SK-MEL-5 (cell line): ENCODE measurements around the gene BTAF1. TPM values are rescaled to one million over a fixed set of nuclear protein-coding genes. Genes with fewer than 3 reads are reported as not detected.
"Not testable (repeated sequence)": the region's sequence is repeated elsewhere in the genome, so short reads cannot be mapped to it uniquely, and the experiment has no call there.

ENCODE experiments used
- DNase-seq: peaks from one replicate; pipeline ENCODE4 v3.0.0-alpha.2; 2016; ENCODE audit warnings: low read depth, low spot score
- in situ Hi-C: cut with HindIII; loops from 2 replicates; pipeline ENCODE4 v1.10.0; 2016; ENCODE audit warnings: low sequenced_read_pairs, high pct_unique_total_duplicates, low pct_unique_long_range_greater_than_20kb
- total RNA-seq: library from RNA; depleted of rRNA; stranded (reverse); fragments of >200 nt; shearing (Covaris generic); gene quantifications from 2 replicates; pipeline ENCODE4 v1.2.3, GENCODE V29; 2014

The BTAF1 gene
- total RNA-seq, 1 experiment from 2014 or later: 24.6 TPM

DNA sequence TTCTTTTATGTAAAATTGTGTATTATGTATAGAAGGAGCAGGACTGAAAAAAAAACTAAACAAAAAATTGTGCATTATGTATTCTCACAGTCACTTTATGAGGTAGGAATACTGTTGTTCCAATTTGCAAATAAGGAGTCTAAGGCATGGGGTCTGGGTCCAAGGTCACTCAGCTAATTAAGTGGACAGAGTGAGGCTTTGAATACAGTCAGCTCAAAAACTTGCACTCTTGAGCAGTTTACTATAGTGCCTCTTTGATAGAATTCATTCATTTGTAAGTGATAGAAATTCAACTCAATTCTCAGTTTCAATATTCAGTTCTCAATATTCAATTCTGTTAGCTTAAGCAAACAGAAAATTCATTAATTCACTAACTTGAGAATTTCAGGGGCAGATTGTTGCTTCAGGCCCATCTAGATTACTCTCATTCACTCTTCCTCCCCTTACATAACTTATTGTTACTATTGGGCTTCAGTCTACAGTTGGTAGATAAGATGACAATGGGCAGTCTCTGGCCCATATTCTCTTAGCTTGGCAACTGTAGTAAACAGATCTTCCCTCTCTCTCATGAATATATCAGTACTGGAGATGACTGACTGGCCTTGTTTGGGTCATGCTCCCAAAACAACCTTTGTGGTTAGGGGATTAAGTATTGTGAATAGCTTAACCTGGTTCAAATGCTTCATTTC, 86.6 kb downstream of the BTAF1 start:
- in situ Hi-C loops: no loop called here
- no peak for DNase-seq

DNA sequence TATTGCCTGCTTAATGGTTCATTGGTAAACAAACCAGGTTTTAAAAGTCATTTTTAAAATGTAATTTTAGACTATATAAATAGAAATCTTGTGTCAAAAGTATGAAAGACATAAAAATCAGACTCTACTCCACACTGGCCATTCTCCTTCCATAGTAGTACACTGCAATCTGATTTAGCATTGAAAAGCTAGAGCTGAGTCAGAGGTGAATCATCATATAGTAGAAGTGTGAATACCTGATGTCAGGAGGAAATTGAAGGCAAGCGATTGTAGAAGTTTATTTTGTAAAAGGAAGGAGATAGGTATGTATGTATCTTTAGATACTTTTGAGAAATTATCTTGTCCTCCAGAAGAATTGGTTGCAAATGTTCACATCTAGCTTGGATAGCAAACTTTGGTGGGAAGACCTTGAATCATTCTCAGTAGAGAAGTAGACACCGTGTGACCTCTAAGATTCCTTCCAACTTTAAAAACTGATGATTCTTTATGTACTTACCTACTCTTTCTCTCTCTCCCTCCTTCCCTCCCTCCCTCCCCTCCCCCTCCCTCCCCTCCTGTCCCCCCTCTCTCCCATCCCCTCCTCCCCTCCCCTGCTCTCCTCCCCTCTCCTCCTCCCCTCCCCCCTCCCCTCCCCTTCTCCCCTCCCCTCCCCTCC, 88.1 kb downstream of the BTAF1 start:
- in situ Hi-C loops: no loop called here

DNA sequence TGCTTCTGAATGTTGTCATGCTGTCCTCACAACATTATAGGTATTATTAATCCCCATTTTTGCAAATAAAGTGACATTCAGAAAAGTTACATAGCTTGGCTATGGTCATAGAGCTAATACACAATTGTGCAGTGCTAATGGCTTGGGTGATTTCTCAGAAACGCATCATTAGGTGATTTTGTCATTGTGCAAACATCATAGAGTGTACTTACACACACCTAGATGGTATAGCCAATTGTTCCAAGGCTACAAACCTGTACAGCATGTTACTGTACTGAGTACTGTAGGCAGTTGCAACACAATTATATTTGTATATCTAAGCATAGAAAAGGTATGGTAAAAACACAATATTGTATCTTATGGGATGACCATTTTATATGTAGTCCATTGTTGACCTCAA, 91.0 kb downstream of the BTAF1 start:
- in situ Hi-C loops: no loop called here

More for the DNA sequence above, 88.1 kb downstream of the BTAF1 start:
- DNase-seq: no peak

DNA sequence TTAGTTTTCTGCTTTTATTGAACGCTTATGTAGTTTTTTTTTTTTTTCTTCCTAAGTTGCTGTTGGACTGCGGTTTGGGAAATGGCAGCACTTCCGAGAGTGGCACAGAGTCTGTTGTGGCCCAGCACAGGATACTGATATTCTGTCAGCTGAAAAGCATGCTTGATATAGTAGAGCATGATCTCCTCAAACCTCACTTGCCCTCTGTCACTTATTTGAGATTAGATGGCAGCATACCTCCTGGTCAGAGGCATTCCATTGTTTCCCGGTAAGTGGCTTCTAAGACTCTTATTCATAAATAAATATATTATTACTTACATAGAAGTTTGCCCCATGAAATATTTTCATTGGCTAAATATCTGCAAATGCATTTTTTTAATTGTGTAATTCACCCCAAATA, 101.1 kb downstream of the BTAF1 start:
- DNase-seq: no peak
- in situ Hi-C loops: no loop called here

More for the DNA sequence above, 91.0 kb downstream of the BTAF1 start:
- no peak for DNase-seq

DNA sequence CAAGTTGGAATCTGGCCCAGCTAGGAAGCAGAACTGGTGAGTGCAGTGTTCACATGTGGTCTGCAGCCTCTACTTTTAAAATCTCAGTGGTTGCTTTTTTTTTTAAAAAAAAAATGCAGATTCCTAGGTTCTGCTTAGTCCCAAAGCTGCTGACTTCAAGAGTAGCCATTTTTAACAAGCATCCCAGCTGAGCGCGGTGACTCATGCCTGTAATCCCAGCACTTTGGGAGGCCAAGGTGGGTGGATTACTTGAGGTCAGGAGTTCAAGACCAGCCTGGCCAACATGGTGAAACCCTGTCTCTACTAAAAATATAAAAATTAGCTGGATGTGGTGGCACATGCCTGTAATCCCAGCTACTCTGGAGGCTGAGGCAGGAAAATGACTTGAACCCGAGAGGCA, 101.8 kb downstream of the BTAF1 start:
- in situ Hi-C loops, DNase-seq: not testable (repeated sequence)

DNA sequence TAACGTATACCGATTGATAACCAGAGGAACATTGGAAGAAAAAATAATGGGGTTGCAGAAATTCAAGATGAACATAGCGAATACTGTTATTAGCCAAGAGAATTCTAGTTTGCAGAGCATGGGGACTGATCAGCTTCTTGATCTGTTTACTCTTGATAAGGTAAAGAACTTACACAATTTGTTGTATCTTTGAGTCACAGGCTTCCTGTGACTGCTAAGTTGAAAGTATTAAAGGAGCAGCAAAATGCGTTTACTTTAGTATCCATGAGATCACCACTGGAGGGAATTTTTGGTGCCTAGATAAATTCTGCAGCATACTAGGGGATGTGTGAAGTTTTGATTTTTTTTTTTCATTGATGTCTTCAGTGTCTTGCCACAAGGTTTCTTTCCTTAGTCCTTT, 103.6 kb downstream of the BTAF1 start:
- in situ Hi-C loops: no loop called here
- no peak for DNase-seq

DNA sequence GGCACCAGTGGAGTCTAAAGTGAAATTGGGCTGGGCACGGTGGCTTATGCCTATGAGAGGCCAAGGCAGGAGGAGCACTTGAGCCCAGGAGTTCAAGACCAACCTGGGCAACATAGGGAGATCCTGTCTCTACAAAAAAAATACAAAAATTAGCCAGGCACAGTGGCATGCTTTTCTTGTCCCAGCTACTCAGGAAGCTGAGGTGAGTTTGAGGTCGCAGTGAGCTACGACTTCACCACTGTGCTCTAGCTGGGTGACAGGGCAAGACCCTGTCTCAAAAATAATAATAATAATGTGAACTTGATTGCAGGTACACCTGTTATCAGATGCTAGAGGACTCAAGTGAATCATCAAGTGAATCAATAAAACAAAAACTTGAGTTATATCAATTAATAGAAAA, 108.0 kb downstream of the BTAF1 start:
- in situ Hi-C loops: no loop called here
- no peak for DNase-seq

DNA sequence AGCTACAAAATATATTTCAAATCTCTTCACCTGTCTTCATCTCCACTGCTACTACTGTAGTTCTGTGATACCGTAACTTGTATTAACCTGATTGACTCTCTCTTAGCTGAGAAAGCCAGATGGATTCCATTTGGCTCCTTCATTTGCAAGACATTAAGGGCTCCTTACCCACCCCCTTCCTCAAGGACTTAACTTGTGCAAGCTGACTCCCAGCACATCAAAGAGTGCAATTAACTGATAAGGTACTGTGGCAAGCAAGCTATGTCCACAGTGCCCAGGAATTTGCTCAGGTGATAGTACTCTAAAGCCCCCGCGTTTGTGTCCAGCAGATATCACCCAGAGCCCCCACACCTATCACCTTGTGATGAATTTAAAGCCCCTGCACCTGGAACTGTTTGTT, 109.5 kb downstream of the BTAF1 start:
- in situ Hi-C loops, DNase-seq: not testable (repeated sequence)

DNA sequence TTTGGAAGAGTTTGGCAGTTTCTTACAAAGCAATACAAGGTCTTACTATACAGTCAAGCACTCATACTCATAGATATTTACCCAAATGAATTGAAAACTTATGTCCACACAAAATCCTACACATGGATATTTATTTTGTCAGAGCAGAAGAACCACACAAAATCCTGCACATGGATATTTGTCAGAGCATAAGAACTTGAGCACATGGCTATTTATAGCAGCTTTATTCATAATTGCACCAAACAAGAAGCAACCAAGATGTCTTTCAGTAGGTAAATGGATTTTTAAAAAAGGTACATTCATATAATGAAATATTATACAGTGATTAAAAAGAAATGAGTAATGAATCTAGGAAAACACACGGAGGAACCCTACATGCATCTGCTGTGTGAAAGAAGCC, 115.4 kb downstream of the BTAF1 start:
- in situ Hi-C loops: no loop called here
- no peak for DNase-seq

DNA sequence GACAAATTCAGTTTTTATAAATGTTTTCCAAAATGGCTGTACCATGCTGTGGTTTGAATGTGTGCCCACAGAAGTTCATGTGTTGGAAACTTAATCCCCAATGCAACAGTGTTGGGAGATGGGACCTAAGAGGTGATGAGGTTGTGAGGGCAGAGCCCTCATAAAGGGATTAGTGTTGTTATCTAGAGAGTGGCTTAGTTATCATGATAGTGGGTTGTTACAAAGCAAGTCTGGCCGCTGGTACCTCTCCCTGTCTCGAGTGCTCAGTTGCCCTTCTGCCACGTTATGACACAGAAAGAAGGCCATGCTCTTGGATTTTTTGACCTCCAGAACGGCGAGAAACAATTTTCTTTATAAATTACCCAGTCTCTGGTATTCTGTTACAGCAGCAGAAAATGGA, 119.0 kb downstream of the BTAF1 start:
- in situ Hi-C loops: no loop called here
- no peak for DNase-seq

DNA sequence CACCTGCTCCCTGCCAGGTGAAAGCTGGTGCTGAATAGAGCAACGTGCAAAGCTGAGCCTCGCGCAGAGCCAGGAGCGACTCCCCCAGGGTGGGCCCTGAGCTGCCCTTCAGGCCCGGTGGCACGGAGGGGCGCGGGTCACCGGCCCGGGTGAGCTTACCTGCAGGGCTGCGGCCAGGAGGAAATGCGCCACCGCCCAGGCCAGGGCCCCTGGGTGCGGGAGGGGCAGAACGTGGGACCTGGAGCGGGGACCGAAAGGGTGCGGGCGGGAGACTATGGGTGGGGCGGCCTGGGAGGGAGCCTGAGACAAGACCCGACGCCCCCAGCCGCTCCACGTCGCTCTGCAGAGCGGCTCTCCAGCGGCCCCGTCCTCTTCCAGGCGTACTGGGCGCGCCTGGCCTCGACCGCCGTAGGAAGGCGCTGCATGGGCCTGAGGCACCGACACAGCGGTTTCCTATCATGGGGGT, 122.1 kb downstream of the BTAF1 start:
- in situ Hi-C loops: no loop called here

DNA sequence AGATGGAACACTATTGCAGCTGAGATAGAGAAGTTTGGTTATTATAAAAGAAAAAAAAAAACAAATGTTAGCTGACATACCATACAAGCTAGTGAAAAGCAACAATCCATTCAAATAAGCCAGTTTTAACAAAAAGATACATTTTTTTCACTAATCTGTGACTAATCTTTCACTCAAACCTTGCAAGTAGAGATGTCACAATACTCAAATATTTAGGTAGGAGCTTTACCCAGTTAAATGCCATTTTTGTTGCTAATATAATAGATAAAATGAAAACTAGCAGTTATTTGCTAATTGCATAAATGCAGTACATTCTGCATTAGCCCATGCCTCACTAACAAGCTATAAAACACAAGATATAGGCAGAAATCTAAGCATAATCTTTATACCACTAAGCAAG, 123.6 kb downstream of the BTAF1 start:
- DNase-seq: no peak
- in situ Hi-C loops: no loop called here

More for the DNA sequence above, 122.1 kb downstream of the BTAF1 start:
- no peak for DNase-seq

DNA sequence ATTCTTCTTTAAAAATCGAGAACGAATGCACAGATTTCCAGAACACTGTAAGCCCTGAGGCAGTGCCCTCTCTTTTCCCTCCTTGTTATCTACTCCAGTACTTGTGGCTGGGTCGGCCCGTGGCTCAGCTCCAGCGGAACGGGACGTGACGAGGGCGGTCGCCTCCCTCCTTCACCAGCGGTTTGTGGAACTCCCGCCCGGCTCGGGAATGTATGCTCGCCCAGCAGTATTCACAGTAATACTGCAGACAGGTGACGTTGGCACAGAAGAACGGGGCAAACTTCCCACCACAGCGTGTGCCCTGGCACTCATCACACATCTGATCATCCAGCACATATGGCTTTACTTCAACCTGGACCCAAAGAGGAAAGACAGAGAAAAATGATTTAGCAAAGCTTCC, 128.5 kb downstream of the BTAF1 start:
- in situ Hi-C loops: no loop called here
- DNase-seq: no peak

DNA sequence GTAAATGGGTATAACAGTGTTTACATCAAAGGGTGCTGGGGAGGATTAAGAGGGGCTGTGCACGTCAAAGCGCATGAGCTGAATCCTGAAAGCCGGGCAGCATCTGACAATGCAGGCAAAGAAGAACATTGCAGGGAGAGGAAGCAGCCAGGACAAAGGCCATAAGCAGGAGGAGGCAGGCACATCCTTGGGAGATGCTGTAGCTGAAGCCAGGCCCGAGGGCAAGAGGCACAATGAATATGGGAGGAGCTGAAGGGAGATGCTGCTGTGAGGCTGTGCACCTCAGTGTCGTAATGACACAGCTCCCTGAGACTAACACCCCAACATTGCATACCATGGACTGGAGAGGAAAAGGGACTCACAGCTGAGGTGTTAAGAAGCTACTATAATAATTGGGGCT, 129.2 kb downstream of the BTAF1 start:
- DNase-seq: no peak
- in situ Hi-C loops: no loop called here

DNA sequence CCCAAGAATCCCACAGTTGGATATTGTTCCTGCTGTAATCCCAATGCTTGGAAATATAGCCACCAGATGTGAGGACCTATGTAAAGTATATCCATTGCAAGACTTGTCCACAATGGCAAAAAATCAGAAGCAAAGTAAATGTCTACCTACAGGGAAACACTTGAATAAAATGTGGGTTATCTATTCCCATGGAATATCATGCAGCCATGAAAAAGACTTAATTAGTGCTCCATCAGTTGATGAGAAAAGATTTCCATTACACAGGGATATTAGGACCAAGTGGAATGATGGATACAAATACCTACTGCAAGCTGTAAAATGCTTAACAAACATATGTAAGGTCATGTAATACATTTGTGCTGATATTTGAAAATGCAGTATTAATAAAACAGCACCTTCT, 131.2 kb downstream of the BTAF1 start:
- DNase-seq: no peak
- in situ Hi-C loops: no loop called here

DNA sequence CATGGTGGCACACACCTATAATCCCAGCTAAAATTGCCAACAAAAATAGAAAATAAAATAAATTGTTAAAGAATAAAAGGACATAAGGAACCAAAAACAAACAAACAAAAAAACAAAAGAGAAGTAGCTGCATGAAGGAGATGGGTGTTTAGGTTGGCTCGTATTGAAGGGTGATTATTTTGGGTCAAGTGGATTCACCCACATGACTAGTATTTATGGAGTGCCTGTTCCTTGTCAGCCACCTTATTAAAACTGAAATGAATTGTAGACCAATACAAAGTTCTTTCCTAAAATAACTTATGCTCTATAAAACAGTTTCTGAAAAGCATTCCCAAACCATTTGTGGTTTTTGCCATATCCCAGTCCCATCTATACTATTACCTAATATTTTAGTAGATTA, 138.7 kb downstream of the BTAF1 start:
- DNase-seq: no peak
- in situ Hi-C loops: no loop called here

DNA sequence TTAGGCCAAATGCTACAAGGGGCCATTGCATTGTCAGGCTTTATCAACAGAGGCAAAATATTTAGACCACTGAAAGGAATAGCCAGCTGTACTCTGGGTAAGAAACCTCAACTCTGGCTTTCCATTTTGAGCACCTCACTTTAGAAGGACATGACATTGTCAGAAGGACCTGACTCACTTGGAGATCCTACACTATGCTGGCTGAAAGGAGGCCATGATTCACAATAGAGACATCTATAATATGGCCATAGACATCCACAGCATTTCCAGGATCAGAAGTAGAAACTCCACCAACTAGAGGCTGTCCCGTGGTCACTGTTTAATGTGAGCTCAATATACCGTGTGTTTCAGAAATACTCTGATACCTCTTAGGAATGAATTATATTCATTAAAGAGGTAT, 140.9 kb downstream of the BTAF1 start:
- in situ Hi-C loops: no loop called here
- DNase-seq: no peak

DNA sequence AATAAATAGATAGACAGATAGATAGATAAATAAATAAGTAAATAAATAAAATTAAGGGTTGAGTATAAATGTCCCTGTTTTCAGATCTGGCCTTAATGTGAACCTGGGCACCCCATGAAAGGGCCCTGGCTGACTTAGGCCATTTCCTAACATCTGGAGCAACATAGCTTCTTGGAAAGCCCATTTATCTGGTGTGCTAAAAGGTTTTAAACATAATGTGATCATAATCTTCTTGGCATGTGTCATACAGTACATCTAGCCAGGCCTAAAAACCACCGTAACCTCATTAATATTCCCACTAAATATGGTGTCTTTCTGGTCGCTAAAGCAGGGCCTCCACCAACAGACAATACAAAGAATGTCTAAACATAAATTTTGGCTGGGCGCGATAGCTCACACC, 142.8 kb downstream of the BTAF1 start:
- DNase-seq: no peak
- in situ Hi-C loops: no loop called here

DNA sequence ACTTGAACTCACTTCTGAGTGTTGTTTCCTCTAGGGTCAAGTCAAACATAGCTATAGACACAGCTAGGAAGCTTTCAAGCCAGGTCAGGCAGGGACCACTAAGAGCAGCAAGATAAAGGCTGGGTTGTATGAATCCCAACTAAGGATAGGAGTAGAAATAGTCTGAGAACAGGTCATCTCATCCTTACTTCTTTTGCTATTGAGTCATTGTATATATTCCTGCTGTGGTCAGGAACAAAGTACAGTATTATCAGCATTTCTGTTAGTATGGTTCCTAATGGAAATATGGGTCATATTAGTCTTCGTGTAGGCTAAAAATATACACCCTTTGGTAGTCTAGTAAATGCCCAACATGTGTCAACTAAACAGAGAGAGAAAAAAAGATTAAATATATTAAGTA, 145.3 kb downstream of the BTAF1 start:
- in situ Hi-C loops: no loop called here
- DNase-seq: no peak
